OCI-LY3 (cell line): ENCODE measurements around the gene MAB21L4.

ENCODE experiments used
- H2AFZ ChIP-seq: fragments of 200-600, 300-600 bp; shearing (Covaris generic); 2 replicates; pipeline ENCODE4 v1.6.0; 2014; ENCODE audit warnings: antibody characterized with exemption, low read depth, low read length
- H3K27ac ChIP-seq: fragments of 200-600, 300-600 bp; sonication (generic); 2 replicates; pipeline ENCODE4 v1.5.1; 2014; ENCODE audit warnings: mild to moderate bottlenecking, low read length, moderate library complexity, mixed read lengths
- H3K27me3 ChIP-seq: fragments of 200-600, 300-600 bp; sonication (generic); 2 replicates; pipeline ENCODE4 v1.6.1; 2014; ENCODE audit warnings: low read depth, low read length, mixed read lengths
- H3K36me3 ChIP-seq: fragments of 200-600, 300-600 bp; sonication (generic); replicated peaks from 2 replicates; pipeline ENCODE3; 2014; ENCODE audit warnings: low read depth, low read length, mixed read lengths
- H3K4me1 ChIP-seq: fragments of 300-600, 200-600 bp; sonication (generic); 2 replicates; pipeline ENCODE4 v1.6.1; 2014; ENCODE audit warnings: low read length, mixed read lengths
- H3K4me2 ChIP-seq: fragments of 200-600, 300-600 bp; sonication (generic); 2 replicates; pipeline ENCODE4 v1.6.1; 2014; ENCODE audit warnings: low read length, mixed read lengths
- H3K4me3 ChIP-seq: fragments of 300-600, 200-600 bp; sonication (generic); 2 replicates; pipeline ENCODE4 v1.5.1; 2014; ENCODE audit warnings: antibody characterized with exemption, mild to moderate bottlenecking, low read length, moderate library complexity
- H3K79me2 ChIP-seq: fragments of 300-600, 200-600 bp; shearing (Covaris generic); 2 replicates; pipeline ENCODE4 v1.6.1; 2014; ENCODE audit warnings: mild to moderate bottlenecking, low read length, mixed read lengths
- H3K9ac ChIP-seq: fragments of 300-600, 200-600 bp; shearing (Covaris generic); 2 replicates; pipeline ENCODE4 v1.6.0; 2014; ENCODE audit warnings: mild to moderate bottlenecking, low read length, moderate library complexity
- H3K9me3 ChIP-seq: fragments of 200-600, 300-600 bp; shearing (Covaris generic); 2 replicates; pipeline ENCODE4 v1.6.1; 2014; ENCODE audit warnings: low read length, mixed read lengths; ENCODE audit not compliant: insufficient read depth
- H4K20me1 ChIP-seq: fragments of 200-600, 300-600 bp; sonication (generic); 2 replicates; pipeline ENCODE4 v1.6.1; 2016; ENCODE audit warnings: low read length, mixed read lengths; ENCODE audit not compliant: insufficient read depth
- EZH2phosphoT487 ChIP-seq: fragments of 200-600 bp; shearing (Covaris generic); IDR thresholded peaks from 2 replicates; pipeline ENCODE4 v1.6.1; 2018; ENCODE audit warnings: antibody characterized with exemption, mixed run types, low read depth
- TF ChIP-seq, protein P1 (sequence below): fragments of 200-600, 300-600 bp; sonication (generic); IDR thresholded peaks from 2 replicates; pipeline ENCODE4 v1.5.1; 2014; ENCODE audit warnings: antibody characterized with exemption, low read length, low read depth

MAB21L4 gene

DNA sequence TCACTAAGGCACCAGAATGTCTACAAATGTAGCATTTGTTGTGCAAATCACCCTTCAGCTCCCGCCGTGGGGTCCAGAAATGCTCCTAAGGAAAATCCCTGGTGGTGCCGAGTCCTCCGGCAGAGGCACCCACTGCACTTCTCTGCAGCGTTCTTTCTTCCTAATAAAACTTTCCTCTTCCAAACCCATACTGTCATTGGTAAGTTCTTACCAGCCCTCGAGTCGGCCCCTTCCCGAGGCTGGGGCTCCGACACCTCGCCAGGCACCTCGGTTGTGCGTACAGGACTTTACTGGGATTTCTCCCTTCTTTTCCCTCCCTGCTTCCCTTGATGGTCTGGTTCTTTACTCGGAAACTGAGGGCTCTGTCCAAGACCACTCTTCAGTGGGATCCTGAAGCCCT, 37.6 kb downstream of the MAB21L4 start:
- Histone ChIP-seq H3K9me3 (no peaks in the 10 kb centered on the region), H2AFZ (no peak overlapping the region), H3K9ac (no peak overlapping the region), H3K79me2 (no peaks in the 10 kb centered on the region), H3K27me3 (no peaks in the 10 kb centered on the region; the same call in 1 of the 2 replicates), H3K4me2 (no peak overlapping the region), H3K4me1 (no peaks in the 10 kb centered on the region), H3K27ac (no peak overlapping the region), H3K36me3 (no peaks in the 10 kb centered on the region), H3K4me3 (no peak overlapping the region), H4K20me1 (no peaks in the 10 kb centered on the region)
- TF ChIP-seq EZH2phosphoT487: no peak
- TF ChIP-seq, protein P1, sequence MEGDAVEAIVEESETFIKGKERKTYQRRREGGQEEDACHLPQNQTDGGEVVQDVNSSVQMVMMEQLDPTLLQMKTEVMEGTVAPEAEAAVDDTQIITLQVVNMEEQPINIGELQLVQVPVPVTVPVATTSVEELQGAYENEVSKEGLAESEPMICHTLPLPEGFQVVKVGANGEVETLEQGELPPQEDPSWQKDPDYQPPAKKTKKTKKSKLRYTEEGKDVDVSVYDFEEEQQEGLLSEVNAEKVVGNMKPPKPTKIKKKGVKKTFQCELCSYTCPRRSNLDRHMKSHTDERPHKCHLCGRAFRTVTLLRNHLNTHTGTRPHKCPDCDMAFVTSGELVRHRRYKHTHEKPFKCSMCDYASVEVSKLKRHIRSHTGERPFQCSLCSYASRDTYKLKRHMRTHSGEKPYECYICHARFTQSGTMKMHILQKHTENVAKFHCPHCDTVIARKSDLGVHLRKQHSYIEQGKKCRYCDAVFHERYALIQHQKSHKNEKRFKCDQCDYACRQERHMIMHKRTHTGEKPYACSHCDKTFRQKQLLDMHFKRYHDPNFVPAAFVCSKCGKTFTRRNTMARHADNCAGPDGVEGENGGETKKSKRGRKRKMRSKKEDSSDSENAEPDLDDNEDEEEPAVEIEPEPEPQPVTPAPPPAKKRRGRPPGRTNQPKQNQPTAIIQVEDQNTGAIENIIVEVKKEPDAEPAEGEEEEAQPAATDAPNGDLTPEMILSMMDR: no peak

DNA sequence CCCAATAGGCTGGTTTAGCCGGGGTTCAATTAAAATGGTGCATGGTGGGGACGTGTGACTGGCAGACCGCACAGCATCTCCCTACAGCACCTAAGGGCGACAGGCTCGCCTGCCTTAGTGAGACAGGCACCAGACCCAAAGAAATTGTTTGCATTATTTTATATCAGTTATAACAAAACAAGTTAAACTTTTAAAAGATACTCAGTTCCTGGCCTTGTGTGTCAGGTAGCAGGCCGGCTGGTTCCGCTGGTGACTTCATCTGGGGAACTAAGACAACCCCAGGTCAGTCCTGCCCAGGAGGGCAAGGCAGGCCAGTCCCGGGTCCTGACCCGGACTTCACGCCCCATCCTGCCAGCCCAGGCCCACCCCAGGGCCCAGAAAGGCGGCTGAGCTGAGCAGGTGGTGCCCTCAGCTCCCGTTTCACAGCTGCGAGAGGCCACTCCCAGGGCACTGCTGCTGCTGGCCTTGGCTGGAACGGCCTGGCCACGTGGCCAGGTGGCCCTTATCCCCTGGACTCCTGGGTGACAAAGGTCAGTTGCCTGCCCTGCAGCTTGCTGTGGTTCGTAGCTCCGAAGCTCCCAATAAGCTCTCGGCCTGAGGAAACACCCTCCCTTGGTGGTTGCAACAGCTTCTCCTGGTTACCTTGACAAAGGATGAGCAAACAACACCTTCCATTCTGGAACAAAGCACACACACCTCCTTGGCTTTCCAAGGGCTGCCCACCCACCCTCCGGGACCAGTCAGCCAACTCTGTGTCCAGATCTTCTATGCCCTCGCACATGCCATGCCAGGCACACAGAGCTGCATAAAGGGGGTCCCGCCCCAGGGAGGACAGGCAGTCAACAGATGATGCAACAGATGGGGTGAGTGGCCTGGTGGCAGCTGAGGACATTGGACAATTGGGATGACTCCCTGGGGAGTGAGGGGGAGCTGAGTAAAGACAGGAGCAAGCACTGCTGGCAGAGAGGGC, 38.6 kb downstream of the MAB21L4 start:
- no peak for TF ChIP-seq EZH2phosphoT487
- TF ChIP-seq, protein P1: no peak
- no peak overlapping the region for H3K9ac ChIP-seq
- no peak overlapping the region for H3K27ac ChIP-seq

DNA sequence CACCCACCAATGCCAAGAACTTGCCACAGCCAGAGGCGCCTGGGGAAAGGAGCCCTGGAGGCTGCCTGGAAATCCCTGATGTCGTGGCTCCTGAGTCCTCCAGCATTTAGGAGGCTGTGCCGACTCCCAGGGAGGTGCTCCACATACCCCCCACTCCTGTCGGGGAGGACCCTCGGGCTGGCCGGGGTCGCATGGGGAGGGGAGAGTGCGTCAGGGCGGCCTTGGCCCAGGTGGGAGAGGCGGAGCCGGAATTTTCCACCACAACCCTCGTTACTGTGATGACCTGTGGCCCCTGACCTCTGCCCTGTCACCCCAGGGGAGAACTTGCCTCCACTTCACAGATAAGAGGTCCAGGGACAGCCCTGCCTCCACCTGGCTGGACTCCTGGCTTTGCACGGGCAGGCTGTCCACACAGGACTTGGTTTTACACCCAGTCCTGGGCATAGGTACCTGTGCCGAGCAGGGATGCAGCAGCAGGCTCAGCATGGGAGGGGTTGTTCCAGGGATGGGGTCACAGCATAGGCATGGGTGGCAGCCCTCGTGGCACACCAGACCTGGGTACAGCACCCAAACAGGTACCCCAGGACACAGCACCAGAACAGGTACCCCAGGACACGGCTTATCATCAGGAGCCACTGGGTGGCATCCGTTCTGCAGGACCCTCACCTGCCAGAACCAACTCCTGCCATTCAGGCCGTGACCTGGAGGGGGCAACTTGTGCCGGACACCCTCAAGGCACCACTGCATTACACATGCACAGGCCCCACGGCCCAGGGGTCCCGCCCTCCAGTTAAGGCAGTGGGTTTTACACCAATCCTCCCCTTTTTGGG, 39.6 kb downstream of the MAB21L4 start:
- Histone ChIP-seq H3K79me2 (no peaks in the 10 kb centered on the region), H3K4me1 (no peaks in the 10 kb centered on the region), H3K27ac (no peak overlapping the region), H2AFZ (no peak overlapping the region), H3K4me2 (no peak overlapping the region), H4K20me1 (no peaks in the 10 kb centered on the region), H3K36me3 (no peaks in the 10 kb centered on the region), H3K27me3 (no peaks in the 10 kb centered on the region; the same call in 1 of the 2 replicates), H3K9me3 (no peaks in the 10 kb centered on the region), H3K9ac (no peak overlapping the region), H3K4me3 (no peak overlapping the region)
- TF ChIP-seq, protein P1: no peak
- TF ChIP-seq EZH2phosphoT487: no peak

More for the DNA sequence above, 38.6 kb downstream of the MAB21L4 start:
- no peak overlapping the region for H3K4me3 ChIP-seq
- no peaks in the 10 kb centered on the region for H3K36me3 ChIP-seq
- H3K27me3 ChIP-seq: no peaks in the 10 kb centered on the region; the same call in 1 of the 2 replicates
- H3K4me1 ChIP-seq: no peaks in the 10 kb centered on the region
- no peak overlapping the region for H3K4me2 ChIP-seq
- no peaks in the 10 kb centered on the region for H3K79me2 ChIP-seq
- no peaks in the 10 kb centered on the region for H3K9me3 ChIP-seq
- no peaks in the 10 kb centered on the region for H4K20me1 ChIP-seq
- H2AFZ ChIP-seq: no peak overlapping the region

DNA sequence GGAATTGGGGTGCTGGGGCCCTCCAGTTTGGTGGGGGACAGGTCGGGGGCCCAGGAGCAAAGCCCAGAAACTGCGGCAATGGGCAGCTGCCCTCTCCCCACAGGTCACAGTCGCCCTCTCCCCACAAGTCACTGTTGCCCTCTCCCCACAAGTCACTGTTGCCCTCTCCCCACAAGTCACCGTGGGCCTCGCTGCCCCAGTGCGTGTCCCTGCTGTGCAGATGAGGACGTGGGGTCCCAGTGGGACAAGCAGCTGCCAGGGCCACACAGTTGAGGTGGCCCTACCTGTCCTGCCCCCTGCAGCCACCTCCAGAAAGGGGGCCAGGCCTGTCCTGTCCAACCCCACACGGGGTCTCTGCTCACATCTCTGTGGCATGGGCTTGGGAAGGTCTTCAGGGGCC, 40.3 kb downstream of the MAB21L4 start:
- Histone ChIP-seq H4K20me1 (no peaks in the 10 kb centered on the region), H2AFZ (no peak overlapping the region), H3K9me3 (no peaks in the 10 kb centered on the region), H3K36me3 (no peaks in the 10 kb centered on the region), H3K4me1 (no peaks in the 10 kb centered on the region), H3K27ac (no peak overlapping the region), H3K4me3 (no peak overlapping the region), H3K27me3 (no peaks in the 10 kb centered on the region; the same call in 1 of the 2 replicates), H3K9ac (no peak overlapping the region), H3K4me2 (no peak overlapping the region), H3K79me2 (no peaks in the 10 kb centered on the region)
- TF ChIP-seq EZH2phosphoT487: no peak
- TF ChIP-seq, protein P1: no peak
